Endothelial cell of umbilical vein (primary cell): ENCODE results near the gene ZNF786. TPM values are rescaled to one million over a fixed set of nuclear protein-coding genes. Genes with fewer than 3 reads are reported as not detected.

Source experiments
- BruUV-seq: library from RNA; stranded (reverse); fragments of 400-500 nt; replicated peaks from 2 replicates; lab custom pipeline; 2021; lab: Mats Ljungman, UMichigan
- CTCF ChIA-PET: fragments of 300-600, 350-600 bp; sonication (Branson Sonifier 250); formaldehyde crosslinking; loops from one replicate; lab custom pipeline; 2021; ENCODE audit warnings: antibody characterized with exemption, inconsistent platforms; lab: Charles Lee
- POLR2A ChIA-PET: fragments of 300-600, 350-600 bp; sonication (Branson Sonifier 250); formaldehyde crosslinking; loops from one replicate; lab custom pipeline; 2021; ENCODE audit warnings: antibody characterized with exemption, inconsistent platforms; lab: Charles Lee
- DNase-seq: peaks from one replicate; pipeline ENCODE4 v3.0.0-alpha.2; 2011; ENCODE audit warnings: low read depth, low spot score
- FAIRE-seq: peaks from 2 replicates; lab custom pipeline; 2011; peaks lifted over from hg19 to GRCh38; lab: Jason Lieb, UNC
- H2AFZ ChIP-seq: 2 replicates; pipeline ENCODE4 v1.6.0; 2012; ENCODE audit warnings: low read depth, low read length, control low read depth, inconsistent platforms
- H3K27ac ChIP-seq: 2 replicates; pipeline ENCODE4 v1.5.1; 2011; ENCODE audit warnings: low read depth, mild to moderate bottlenecking, control low read depth, low read length, moderate library complexity; ENCODE audit not compliant: insufficient read depth
- H3K27me3 ChIP-seq, 2 experiments: 2 replicates each; pipeline versions ENCODE4 v1.6.0 to v1.6.1; 2011; ENCODE audit warnings: low read length in 2 of 2, mixed read lengths in 1 of 2; ENCODE audit not compliant: control insufficient read depth in 2 of 2, insufficient read depth in 2 of 2
- H3K36me3 ChIP-seq, 2 experiments: 2 replicates in 1 of 2; 3 replicates in 1 of 2; pipeline ENCODE4 v1.5.1; 2011; ENCODE audit warnings: low read length in 2 of 2, mild to moderate bottlenecking in 1 of 2, moderate library complexity in 1 of 2; ENCODE audit not compliant: control insufficient read depth in 2 of 2, insufficient read depth in 2 of 2; ENCODE audit errors: extremely low read depth in 1 of 2
- H3K4me1 ChIP-seq: 3 replicates; pipeline ENCODE4 v1.5.1; 2011; ENCODE audit warnings: mild to moderate bottlenecking, low read length; ENCODE audit not compliant: control insufficient read depth, insufficient read depth; ENCODE audit errors: extremely low read depth
- H3K4me2 ChIP-seq: 2 replicates; pipeline ENCODE4 v1.6.1; 2011; ENCODE audit warnings: low read length, control low read depth, mixed read lengths; ENCODE audit not compliant: insufficient read depth
- H3K4me3 ChIP-seq, 3 experiments: fragments of 200-600 bp in 1 of 3; sonication (generic), shearing (Covaris generic) in 1 of 3; replicated peaks in 1 of 3; 2 replicates each; pipeline ENCODE4 v1.5.1; 2011 to 2016; ENCODE audit warnings: control low read depth in 3 of 3, low read length in 3 of 3, mild to moderate bottlenecking in 2 of 3, inconsistent platforms in 1 of 3, low read depth in 1 of 3, moderate library complexity in 1 of 3; ENCODE audit not compliant: insufficient read depth in 1 of 3
- H3K79me2 ChIP-seq: 2 replicates; pipeline ENCODE4 v1.6.0; 2012; ENCODE audit warnings: low read length, inconsistent platforms; ENCODE audit not compliant: control insufficient read depth, insufficient read depth
- H3K9ac ChIP-seq: replicated peaks from 2 replicates; pipeline ENCODE3; 2011; ENCODE audit warnings: low read length, control low read depth; ENCODE audit not compliant: insufficient read depth; ENCODE audit errors: extremely low read depth
- H3K9me1 ChIP-seq: replicated peaks from 3 replicates; pipeline ENCODE4 v1.6.0; 2011; ENCODE audit warnings: mild to moderate bottlenecking, low read length; ENCODE audit not compliant: control insufficient read depth, insufficient read depth; ENCODE audit errors: extremely low read depth
- H3K9me3 ChIP-seq: replicated peaks from 2 replicates; pipeline ENCODE4 v1.5.1; 2012; ENCODE audit warnings: low read length, inconsistent platforms; ENCODE audit not compliant: control insufficient read depth, insufficient read depth
- H4K20me1 ChIP-seq: replicated peaks from 2 replicates; pipeline ENCODE3; 2011; ENCODE audit warnings: mild to moderate bottlenecking, low read length; ENCODE audit not compliant: control insufficient read depth, insufficient read depth; ENCODE audit errors: extremely low read depth
- CTCF ChIP-seq, 2 donors: IDR thresholded peaks; 1 replicate in 1 of 2; 2 replicates in 1 of 2; pipeline ENCODE4 v1.5.1; 2011; ENCODE audit warnings: low read length in 2 of 2, mild to moderate bottlenecking in 2 of 2, moderate library complexity in 2 of 2, control low read depth in 1 of 2, inconsistent platforms in 1 of 2, low read depth in 1 of 2; ENCODE audit not compliant: insufficient read depth in 1 of 2; ENCODE audit errors: extremely low read depth in 1 of 2
- EZH2 ChIP-seq: IDR thresholded peaks from 2 replicates; pipeline ENCODE4 v1.6.1; 2012; ENCODE audit warnings: borderline replicate concordance, low read depth, mild to moderate bottlenecking, moderate library complexity, low read length, inconsistent platforms; ENCODE audit not compliant: severe bottlenecking
- FOS ChIP-seq: IDR thresholded peaks from 2 replicates; pipeline ENCODE4 v1.6.1; 2011; ENCODE audit warnings: mild to moderate bottlenecking, low read length, moderate library complexity, borderline replicate concordance; ENCODE audit not compliant: insufficient read depth
- GATA2 ChIP-seq: IDR thresholded peaks from 2 replicates; pipeline ENCODE4 v1.7.0; 2011; ENCODE audit warnings: low read depth, mild to moderate bottlenecking, moderate library complexity, mixed read lengths, low read length; ENCODE audit not compliant: insufficient read length, insufficient read depth
- JUN ChIP-seq: IDR thresholded peaks from 2 replicates; pipeline ENCODE4 v1.6.1; 2011; ENCODE audit warnings: borderline replicate concordance, low read depth; ENCODE audit not compliant: insufficient read length, insufficient read depth
- MAX ChIP-seq: IDR thresholded peaks from 2 replicates; pipeline ENCODE4 v1.6.1; 2011; ENCODE audit not compliant: insufficient read depth, insufficient read length
- MYC ChIP-seq: IDR thresholded peaks from one replicate; pipeline ENCODE4 v1.6.1; 2011; ENCODE audit warnings: mild to moderate bottlenecking, low read depth, low read length
- POLR2A ChIP-seq: IDR thresholded peaks from 2 replicates; pipeline ENCODE4 v1.6.1; 2012; ENCODE audit warnings: low read depth, mild to moderate bottlenecking, control low read depth, low read length
- POLR2AphosphoS5 ChIP-seq: IDR thresholded peaks from 2 replicates; pipeline ENCODE4 v1.6.1; 2012; ENCODE audit warnings: low read depth, mild to moderate bottlenecking, control low read depth, low read length, moderate library complexity; ENCODE audit not compliant: insufficient read depth
- dilution Hi-C: fragments of 300-500 bp; cut with MboI; formaldehyde crosslinking; loops from one replicate; pipeline ENCODE4 v1.15.0; 2019; ENCODE audit warnings: low sequenced_read_pairs; ENCODE audit not compliant: extremely low pct_ligation_motif_present
- intact Hi-C: fragments of 100-400 bp; cut with micrococcal nuclease; formaldehyde crosslinking; loops from one replicate; pipeline ENCODE4 v1.10.0; 2022
- polyA plus RNA-seq, 4 experiments: library from polyadenylated mRNA; depleted of rRNA in 3 of 4; stranded (reverse) in 3 of 4; unstranded in 1 of 4; fragments of >200 nt; gene quantifications; 2 replicates each; pipeline versions ENCODE4 v1.2.1 to v1.2.3, GENCODE V29; 2011 to 2012; ENCODE audit warnings: missing spikeins in 1 of 4
- total RNA-seq: library from RNA; stranded (reverse); gene quantifications from 2 replicates; pipeline ENCODE4 v1.2.3, GENCODE V29; 2021

The ZNF786 gene
- total and polyA plus RNA-seq, 2 donors (not counting 3 experiments of a cell fraction or from before 2014, with no cell fraction given): 2.8 to 5.9 TPM

GRCh38 chr7:149077594-149077993 is 12.9 kb downstream of the ZNF786 start:
- intact Hi-C loops: no loop called here
- H3K36me3 ChIP-seq: no peaks in the 10 kb centered on the region
- ChIA-PET CTCF (no interaction called here), POLR2A (interaction anchor here (0.7 kb wide), 1 partner anchor 66 kb away, joined by 3 read pairs; no protein-coding TSS in a partner anchor)
- no peaks in the 10 kb centered on the region for H3K79me2 ChIP-seq
- no peak overlapping the region for H3K4me2 ChIP-seq
- H3K9ac ChIP-seq: no peak overlapping the region
- no peak for FAIRE-seq
- TF ChIP-seq GATA2 (no peak), MAX (no peak), MYC (no peak)
- no peaks in the 10 kb centered on the region for H4K20me1 ChIP-seq
- no peak for DNase-seq
- no peaks in the 10 kb centered on the region for H3K9me3 ChIP-seq
- H3K9me1 ChIP-seq: no peaks in the 10 kb centered on the region
- dilution Hi-C loops: no loop called here
- no peak overlapping the region for H2AFZ ChIP-seq
- H3K27me3 ChIP-seq: no peaks in the 10 kb centered on the region
- H3K4me1 ChIP-seq: no peaks in the 10 kb centered on the region
- no peak overlapping the region for H3K4me3 ChIP-seq
- no TSS peak for BruUV-seq
- no peak overlapping the region for H3K27ac ChIP-seq

GRCh38 chr7:149075286-149075685 is 15.2 kb downstream of the ZNF786 start:
- H3K9ac ChIP-seq: no peak overlapping the region
- no peak overlapping the region for H3K4me3 ChIP-seq
- no peaks in the 10 kb centered on the region for H3K9me3 ChIP-seq
- FAIRE-seq (no peak), DNase-seq (no peak)
- no peaks in the 10 kb centered on the region for H3K79me2 ChIP-seq
- dilution Hi-C loops: no loop called here
- H3K36me3 ChIP-seq: peaks cover 9 to 21% of the 10 kb centered on the region in 2 experiments
- H3K4me1 ChIP-seq: no peaks in the 10 kb centered on the region
- POLR2A ChIA-PET: no interaction called here
- intact Hi-C loops: no loop called here
- no peaks in the 10 kb centered on the region for H3K27me3 ChIP-seq
- H4K20me1 ChIP-seq: no peaks in the 10 kb centered on the region
- H3K4me2 ChIP-seq: no peak overlapping the region
- H3K9me1 ChIP-seq: no peaks in the 10 kb centered on the region
- BruUV-seq: no TSS peak
- no peak for TF ChIP-seq JUN
- TF ChIP-seq MAX: no peak
- TF ChIP-seq GATA2: no peak
- TF ChIP-seq POLR2A: no peak
- TF ChIP-seq CTCF (IDR thresholded peaks at IDR 0.05; ENCODE audit: extremely low read depth in 1 of 2, insufficient read depth in 1 of 2, low read depth in 1 of 2, low read length in 2 of 2): no peak
- no peak for TF ChIP-seq POLR2AphosphoS5
- TF ChIP-seq EZH2: no peak
- no peak for TF ChIP-seq FOS
- CTCF ChIA-PET: interaction anchor here (1.8 kb wide), 1 partner anchor 9 kb away, joined by 7 read pairs; no protein-coding TSS in a partner anchor
- no peak overlapping the region for H2AFZ ChIP-seq
- H3K27ac ChIP-seq: no peak overlapping the region
